ENCODE results near the gene GPX5. TPM values are rescaled to one million over a fixed set of nuclear protein-coding genes. Genes with fewer than 3 reads are reported as not detected.
"Not testable (repeated sequence)": the region's sequence is repeated elsewhere in the genome, so short reads cannot be mapped to it uniquely, and the experiment has no call there.

Gene GPX5
- total RNA-seq, 2 experiments from 2014 or later = 0.09 TPM; not detected in 1

DNA sequence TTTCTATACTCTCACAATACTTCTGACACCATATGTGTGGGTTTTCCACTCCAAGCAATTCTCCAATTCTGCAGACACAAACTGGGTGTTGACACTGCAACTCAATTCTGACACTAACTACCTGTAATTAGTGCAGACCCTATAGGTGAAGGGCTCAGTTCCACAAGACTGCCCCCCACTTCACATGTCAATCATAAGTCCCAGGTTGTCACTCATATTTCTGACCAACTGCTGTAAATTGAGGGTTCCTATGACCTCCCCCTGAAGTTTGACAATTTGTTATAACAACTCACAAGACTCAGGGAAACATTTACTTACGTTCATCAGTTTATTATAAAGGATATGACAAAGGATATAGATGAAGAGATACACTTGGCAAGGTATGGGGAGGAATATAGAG, 28.4 kb upstream of the GPX5 start:
- Histone ChIP-seq H3K27ac (ENCODE audit: low read depth, low read length, poor library complexity, severe bottlenecking) (no peak overlapping the region), H3K4me2 (ENCODE audit: low read length) (no peak overlapping the region), H3K9me3 (ENCODE audit: low read length) (no peaks in the 10 kb centered on the region), H4K20me1 (ENCODE audit: insufficient read depth, low read length) (no peaks in the 10 kb centered on the region), H3K79me2 (ENCODE audit: insufficient read depth, low read depth, low read length) (no peaks in the 10 kb centered on the region), H3K4me3 (ENCODE audit: low read depth, low read length, poor library complexity, severe bottlenecking) (no peak overlapping the region), H3K4me1 (ENCODE audit: insufficient read depth, low read length, poor library complexity, severe bottlenecking) (no peaks in the 10 kb centered on the region), H2AFZ (ENCODE audit: low read length) (no peak overlapping the region), H3K9me2 (ENCODE audit: insufficient read depth, low read length) (no peaks in the 10 kb centered on the region), H3K36me3 (ENCODE audit: insufficient read depth, low read length) (no peaks in the 10 kb centered on the region)
- ChIA-PET CTCF (ENCODE audit: unreplicated experiment) (no interaction called here), POLR2A (no interaction called here)
- TF ChIP-seq EZH2phosphoT487 (IDR thresholded peaks at IDR 0.05; ENCODE audit: borderline replicate concordance, low read depth, low read length) = no peak
- TF ChIP-seq, protein P1, sequence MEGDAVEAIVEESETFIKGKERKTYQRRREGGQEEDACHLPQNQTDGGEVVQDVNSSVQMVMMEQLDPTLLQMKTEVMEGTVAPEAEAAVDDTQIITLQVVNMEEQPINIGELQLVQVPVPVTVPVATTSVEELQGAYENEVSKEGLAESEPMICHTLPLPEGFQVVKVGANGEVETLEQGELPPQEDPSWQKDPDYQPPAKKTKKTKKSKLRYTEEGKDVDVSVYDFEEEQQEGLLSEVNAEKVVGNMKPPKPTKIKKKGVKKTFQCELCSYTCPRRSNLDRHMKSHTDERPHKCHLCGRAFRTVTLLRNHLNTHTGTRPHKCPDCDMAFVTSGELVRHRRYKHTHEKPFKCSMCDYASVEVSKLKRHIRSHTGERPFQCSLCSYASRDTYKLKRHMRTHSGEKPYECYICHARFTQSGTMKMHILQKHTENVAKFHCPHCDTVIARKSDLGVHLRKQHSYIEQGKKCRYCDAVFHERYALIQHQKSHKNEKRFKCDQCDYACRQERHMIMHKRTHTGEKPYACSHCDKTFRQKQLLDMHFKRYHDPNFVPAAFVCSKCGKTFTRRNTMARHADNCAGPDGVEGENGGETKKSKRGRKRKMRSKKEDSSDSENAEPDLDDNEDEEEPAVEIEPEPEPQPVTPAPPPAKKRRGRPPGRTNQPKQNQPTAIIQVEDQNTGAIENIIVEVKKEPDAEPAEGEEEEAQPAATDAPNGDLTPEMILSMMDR (conservative IDR thresholded peaks at IDR 0.05; ENCODE audit: low read length) = no peak
- no TSS peak for BruUV-seq (replicated peaks)
- intact Hi-C loops (cut with micrococcal nuclease; ENCODE audit: unreplicated experiment) = loop anchor here (2.0 kb wide), 1 partner anchor 187 kb away; no protein-coding TSS in a partner anchor
- DNase-seq (ENCODE audit: low spot score) = no peak

DNA sequence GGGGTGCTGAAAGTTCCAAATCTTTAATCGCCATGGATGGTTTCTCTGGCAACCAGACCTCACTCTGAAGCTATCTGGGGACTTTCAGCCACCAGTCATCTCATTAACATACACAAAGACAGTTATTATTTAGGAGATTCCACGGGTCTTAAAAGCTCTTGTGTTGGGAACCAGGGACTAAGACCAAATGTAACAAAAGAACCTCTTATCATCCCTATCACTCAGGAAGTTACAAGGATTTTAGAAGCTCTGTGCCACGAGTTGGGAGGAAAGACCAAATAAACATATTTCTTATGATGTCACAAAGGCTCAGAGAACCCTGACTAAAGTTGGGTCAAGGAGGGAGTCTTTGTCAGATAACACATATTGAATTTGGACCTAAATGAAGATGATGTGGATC, 27.8 kb upstream of the GPX5 start:
- no TSS peak for BruUV-seq (replicated peaks)
- DNase-seq (ENCODE audit: low spot score) = no peak

DNA sequence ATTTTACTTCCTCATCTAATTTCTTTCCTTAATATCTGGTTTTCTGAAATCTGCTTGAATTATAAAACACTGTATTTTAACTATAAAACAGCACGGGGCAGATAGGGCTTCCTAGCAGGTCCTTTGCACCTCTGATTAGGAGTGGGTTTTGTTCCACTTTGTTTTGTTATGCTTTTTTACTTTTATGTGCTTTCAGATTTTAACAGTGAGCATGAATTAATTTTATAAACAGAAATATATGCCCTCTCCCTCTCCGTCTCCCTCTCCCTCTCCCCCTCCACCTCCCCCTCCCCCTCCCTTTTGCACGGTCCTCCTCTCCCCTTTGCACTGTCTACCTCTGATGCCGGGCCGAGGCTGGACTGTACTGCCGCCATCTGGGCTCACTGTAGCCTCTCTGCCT, 24.4 kb upstream of the GPX5 start:
- BruUV-seq (replicated peaks) = no TSS peak
- no peak overlapping the region for H2AFZ ChIP-seq (ENCODE audit: low read length)
- H3K4me2 ChIP-seq (ENCODE audit: low read length) = no peak overlapping the region
- H3K9me2 ChIP-seq (ENCODE audit: insufficient read depth, low read length) = no peaks in the 10 kb centered on the region
- ChIA-PET CTCF (ENCODE audit: unreplicated experiment) (no interaction called here), POLR2A (interaction anchor here (0.6 kb wide), 1 partner anchor 254 kb away, joined by 5 read pairs; no protein-coding TSS in a partner anchor)
- no peak for TF ChIP-seq EZH2phosphoT487 (IDR thresholded peaks at IDR 0.05; ENCODE audit: borderline replicate concordance, low read depth, low read length)
- TF ChIP-seq, protein P1 (conservative IDR thresholded peaks at IDR 0.05; ENCODE audit: low read length) = no peak
- no peaks in the 10 kb centered on the region for H3K4me1 ChIP-seq (ENCODE audit: insufficient read depth, low read length, poor library complexity, severe bottlenecking)
- H3K79me2 ChIP-seq (ENCODE audit: insufficient read depth, low read depth, low read length) = no peaks in the 10 kb centered on the region
- no peaks in the 10 kb centered on the region for H4K20me1 ChIP-seq (ENCODE audit: insufficient read depth, low read length)
- no peaks in the 10 kb centered on the region for H3K9me3 ChIP-seq (ENCODE audit: low read length)
- no peak overlapping the region for H3K27ac ChIP-seq (ENCODE audit: low read depth, low read length, poor library complexity, severe bottlenecking)
- no peak overlapping the region for H3K4me3 ChIP-seq (ENCODE audit: low read depth, low read length, poor library complexity, severe bottlenecking)
- H3K36me3 ChIP-seq (ENCODE audit: insufficient read depth, low read length) = no peaks in the 10 kb centered on the region
- intact Hi-C loops (cut with micrococcal nuclease; ENCODE audit: unreplicated experiment) = no loop called here
- no peak for DNase-seq (ENCODE audit: low spot score)

More for the DNA sequence above, 27.8 kb upstream of the GPX5 start:
- POLR2A ChIA-PET = no interaction called here
- intact Hi-C loops (cut with micrococcal nuclease; ENCODE audit: unreplicated experiment) = loop anchor here (2.0 kb wide), 1 partner anchor 187 kb away; no protein-coding TSS in a partner anchor
- Histone ChIP-seq H3K4me1 (ENCODE audit: insufficient read depth, low read length, poor library complexity, severe bottlenecking) (no peaks in the 10 kb centered on the region), H3K9me2 (ENCODE audit: insufficient read depth, low read length) (no peaks in the 10 kb centered on the region), H3K27ac (ENCODE audit: low read depth, low read length, poor library complexity, severe bottlenecking) (no peak overlapping the region), H3K9me3 (ENCODE audit: low read length) (no peaks in the 10 kb centered on the region), H2AFZ (ENCODE audit: low read length) (no peak overlapping the region), H3K79me2 (ENCODE audit: insufficient read depth, low read depth, low read length) (no peaks in the 10 kb centered on the region), H3K36me3 (ENCODE audit: insufficient read depth, low read length) (no peaks in the 10 kb centered on the region), H3K4me3 (ENCODE audit: low read depth, low read length, poor library complexity, severe bottlenecking) (no peak overlapping the region), H4K20me1 (ENCODE audit: insufficient read depth, low read length) (no peaks in the 10 kb centered on the region), H3K4me2 (ENCODE audit: low read length) (no peak overlapping the region)
- CTCF ChIA-PET (ENCODE audit: unreplicated experiment) = no interaction called here
- no peak for TF ChIP-seq EZH2phosphoT487 (IDR thresholded peaks at IDR 0.05; ENCODE audit: borderline replicate concordance, low read depth, low read length)

DNA sequence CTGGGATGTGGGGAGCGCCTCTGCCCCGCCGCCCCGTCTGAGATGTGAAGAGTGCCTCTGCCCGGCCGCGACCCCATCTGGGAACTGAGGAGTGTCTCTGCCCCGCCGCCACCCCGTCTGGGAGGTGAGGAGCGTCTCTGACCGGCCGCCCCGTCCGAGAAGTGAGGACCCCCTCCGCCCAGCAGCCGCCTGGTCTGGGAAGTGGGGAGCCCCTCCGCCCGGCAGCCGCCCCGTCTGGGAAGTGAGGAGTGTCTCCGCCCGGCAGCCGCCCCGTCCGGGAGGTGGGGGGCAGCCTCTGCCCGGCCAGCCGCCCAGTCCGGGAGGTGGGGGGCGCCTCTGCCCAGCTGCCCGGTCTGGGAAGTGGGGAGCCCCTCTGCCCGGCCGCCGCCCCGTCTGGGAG, 23.5 kb upstream of the GPX5 start:
- H3K4me1 ChIP-seq (ENCODE audit: insufficient read depth, low read length, poor library complexity, severe bottlenecking); DNase-seq (ENCODE audit: low spot score); H4K20me1 ChIP-seq (ENCODE audit: insufficient read depth, low read length); H3K4me3 ChIP-seq (ENCODE audit: low read depth, low read length, poor library complexity, severe bottlenecking); H3K27ac ChIP-seq (ENCODE audit: low read depth, low read length, poor library complexity, severe bottlenecking); POLR2A ChIA-PET; H3K9me3 ChIP-seq (ENCODE audit: low read length); H3K36me3 ChIP-seq (ENCODE audit: insufficient read depth, low read length); H2AFZ ChIP-seq (ENCODE audit: low read length); H3K4me2 ChIP-seq (ENCODE audit: low read length); BruUV-seq (replicated peaks); H3K79me2 ChIP-seq (ENCODE audit: insufficient read depth, low read depth, low read length); intact Hi-C loops (cut with micrococcal nuclease; ENCODE audit: unreplicated experiment); CTCF ChIA-PET (ENCODE audit: unreplicated experiment); H3K9me2 ChIP-seq (ENCODE audit: insufficient read depth, low read length): not testable (repeated sequence)

DNA sequence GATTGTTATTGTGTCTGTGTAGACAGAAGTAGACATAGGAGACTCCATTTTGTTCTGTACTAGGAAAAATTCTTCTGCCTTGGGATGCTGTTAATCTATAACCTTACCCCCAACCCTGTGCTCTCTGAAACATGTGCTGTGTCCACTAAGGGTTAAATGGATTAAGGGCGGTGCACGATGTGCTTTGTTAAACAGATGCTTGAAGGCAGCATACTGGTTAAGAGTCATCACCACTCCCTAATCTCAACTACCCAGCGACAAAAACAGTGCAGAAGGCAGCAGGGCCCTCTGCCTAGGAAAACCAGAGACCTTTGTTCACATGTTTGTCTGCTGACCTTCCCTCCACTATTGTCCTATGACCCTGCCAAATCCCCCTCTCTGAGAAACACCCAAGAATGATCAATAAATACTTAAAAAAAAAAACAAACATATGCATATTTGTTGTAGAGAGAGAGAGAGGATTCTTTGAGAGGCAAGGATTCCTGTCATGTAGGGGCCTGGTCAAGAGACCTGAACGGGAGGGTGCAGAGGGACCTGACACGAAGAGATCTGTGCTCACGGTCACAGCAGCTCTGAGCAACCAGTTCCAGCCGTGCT, 22.9 kb upstream of the GPX5 start:
- H3K79me2 ChIP-seq (ENCODE audit: insufficient read depth, low read depth, low read length); H3K4me1 ChIP-seq (ENCODE audit: insufficient read depth, low read length, poor library complexity, severe bottlenecking); intact Hi-C loops (cut with micrococcal nuclease; ENCODE audit: unreplicated experiment); BruUV-seq (replicated peaks); DNase-seq (ENCODE audit: low spot score); POLR2A ChIA-PET; H3K27ac ChIP-seq (ENCODE audit: low read depth, low read length, poor library complexity, severe bottlenecking); H3K36me3 ChIP-seq (ENCODE audit: insufficient read depth, low read length); H2AFZ ChIP-seq (ENCODE audit: low read length); H4K20me1 ChIP-seq (ENCODE audit: insufficient read depth, low read length); H3K9me2 ChIP-seq (ENCODE audit: insufficient read depth, low read length); H3K4me3 ChIP-seq (ENCODE audit: low read depth, low read length, poor library complexity, severe bottlenecking); H3K4me2 ChIP-seq (ENCODE audit: low read length); CTCF ChIA-PET (ENCODE audit: unreplicated experiment); H3K9me3 ChIP-seq (ENCODE audit: low read length): not testable (repeated sequence)

All from OCI-LY7 (cell line).